ENCODE results near the gene CERS4. TPM values are rescaled to one million over a fixed set of nuclear protein-coding genes. Genes with fewer than 3 reads are reported as not detected.

Gene CERS4
- total and polyA plus RNA-seq, 2 experiments from 2014 or later = 68.5 to 109 TPM

GRCh38 chr19:8167985-8168384 is 41.2 kb upstream of the CERS4 start:
- Mint-ChIP-seq H3K9me3 (no peaks in the 10 kb centered on the region), H3K36me3 (ENCODE audit: low read depth) (no peaks in the 10 kb centered on the region)

More at GRCh38 chr19:8167985-8168384, 41.2 kb upstream of the CERS4 start:
- peaks cover 7% of the 10 kb centered on the region; the same call in 1 of the 2 replicates for H3K4me1 ChIP-seq (ENCODE audit: insufficient read depth)
- 0 out of 2 replicates have a peak, but pooled peaks cover 6% of the 10 kb centered on the region for H3F3A ChIP-seq (replicated peaks; ENCODE audit: low read depth)
- H3K4me2 ChIP-seq = no peak overlapping the region
- Mint-ChIP-seq H3K4me3 (no peak overlapping the region), H3K4me1 (peaks cover 10% of the 10 kb centered on the region), H3K27me3 (ENCODE audit: insufficient read depth, low read depth, poor library complexity) (no peaks in the 10 kb centered on the region), H3K27ac (no peak overlapping the region)
- no peak overlapping the region for H3K27ac ChIP-seq (ENCODE audit: low read depth)
- peak overlapping the region; percentile 83 for H2AFZ ChIP-seq
- no peaks in the 10 kb centered on the region for H3K27me3 ChIP-seq (ENCODE audit: insufficient read depth)
- H4K20me1 ChIP-seq (replicated peaks; ENCODE audit: insufficient read depth) = no peaks in the 10 kb centered on the region
- DNase-seq (ENCODE audit: low spot score) = no peak
- H3K4me3 ChIP-seq = no peak overlapping the region
- ATAC-seq = no peak
- no peaks in the 10 kb centered on the region for H3K36me3 ChIP-seq (ENCODE audit: insufficient read depth)
- no peaks in the 10 kb centered on the region for H3K79me2 ChIP-seq (replicated peaks; ENCODE audit: insufficient read depth)
- TF ChIP-seq ZNF462 (CRISPR knock-in tag; IDR thresholded peaks at IDR 0.05) (no peak), EZH2phosphoT487 (IDR thresholded peaks at IDR 0.05; ENCODE audit: unreplicated experiment) (no peak), STAT1 (IDR thresholded peaks at IDR 0.05; ENCODE audit: unreplicated experiment) (no peak), JUNB (IDR thresholded peaks at IDR 0.05; ENCODE audit: unreplicated experiment) (no peak), ZNF114 (CRISPR knock-in tag; IDR thresholded peaks at IDR 0.05) (no peak), ZNF331 (CRISPR knock-in tag; IDR thresholded peaks at IDR 0.05; ENCODE audit: low read depth) (no peak), EZH2 (IDR thresholded peaks at IDR 0.05; ENCODE audit: low read depth, unreplicated experiment) (no peak), POLR2AphosphoS5 (IDR thresholded peaks at IDR 0.05; ENCODE audit: low read depth) (no peak), NANOG (IDR thresholded peaks at IDR 0.05; ENCODE audit: borderline replicate concordance) (no peak), CTCF (conservative IDR thresholded peaks at IDR 0.05; ENCODE audit: low read depth in 2 of 2) (no peak), REST (IDR thresholded peaks at IDR 0.05; ENCODE audit: unreplicated experiment) (no peak), ETS1 (IDR thresholded peaks at IDR 0.05) (no peak), CREB1 (CRISPR knock-in tag; IDR thresholded peaks at IDR 0.05; ENCODE audit: low read depth) (no peak)
- no peaks in the 10 kb centered on the region for H3K9me2 ChIP-seq (ENCODE audit: insufficient read depth)
